Esophagus mucosa (tissue), 1 donor: ENCODE data around the gene SLC16A13. TPM values are rescaled to one million over a fixed set of nuclear protein-coding genes. Genes with fewer than 3 reads are reported as not detected.
"Not testable (repeated sequence)": the region's sequence is repeated elsewhere in the genome, so short reads cannot be mapped to it uniquely, and the experiment has no call there.

Source experiments
- ATAC-seq: fragments of 200-7000 bp; cut with Tn5 transposase; one replicate; pipeline ENCODE4 v1.9.1; 2020
- total RNA-seq: library from RNA; stranded (reverse); gene quantifications from one replicate; pipeline ENCODE4 v1.2.4, GENCODE V29; 2023
- donor health status: DM: yes; HTN: yes; CAD: no.

SLC16A13 gene, protein sequence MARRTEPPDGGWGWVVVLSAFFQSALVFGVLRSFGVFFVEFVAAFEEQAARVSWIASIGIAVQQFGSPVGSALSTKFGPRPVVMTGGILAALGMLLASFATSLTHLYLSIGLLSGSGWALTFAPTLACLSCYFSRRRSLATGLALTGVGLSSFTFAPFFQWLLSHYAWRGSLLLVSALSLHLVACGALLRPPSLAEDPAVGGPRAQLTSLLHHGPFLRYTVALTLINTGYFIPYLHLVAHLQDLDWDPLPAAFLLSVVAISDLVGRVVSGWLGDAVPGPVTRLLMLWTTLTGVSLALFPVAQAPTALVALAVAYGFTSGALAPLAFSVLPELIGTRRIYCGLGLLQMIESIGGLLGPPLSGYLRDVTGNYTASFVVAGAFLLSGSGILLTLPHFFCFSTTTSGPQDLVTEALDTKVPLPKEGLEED
- total RNA-seq, result 11.8 TPM

DNA sequence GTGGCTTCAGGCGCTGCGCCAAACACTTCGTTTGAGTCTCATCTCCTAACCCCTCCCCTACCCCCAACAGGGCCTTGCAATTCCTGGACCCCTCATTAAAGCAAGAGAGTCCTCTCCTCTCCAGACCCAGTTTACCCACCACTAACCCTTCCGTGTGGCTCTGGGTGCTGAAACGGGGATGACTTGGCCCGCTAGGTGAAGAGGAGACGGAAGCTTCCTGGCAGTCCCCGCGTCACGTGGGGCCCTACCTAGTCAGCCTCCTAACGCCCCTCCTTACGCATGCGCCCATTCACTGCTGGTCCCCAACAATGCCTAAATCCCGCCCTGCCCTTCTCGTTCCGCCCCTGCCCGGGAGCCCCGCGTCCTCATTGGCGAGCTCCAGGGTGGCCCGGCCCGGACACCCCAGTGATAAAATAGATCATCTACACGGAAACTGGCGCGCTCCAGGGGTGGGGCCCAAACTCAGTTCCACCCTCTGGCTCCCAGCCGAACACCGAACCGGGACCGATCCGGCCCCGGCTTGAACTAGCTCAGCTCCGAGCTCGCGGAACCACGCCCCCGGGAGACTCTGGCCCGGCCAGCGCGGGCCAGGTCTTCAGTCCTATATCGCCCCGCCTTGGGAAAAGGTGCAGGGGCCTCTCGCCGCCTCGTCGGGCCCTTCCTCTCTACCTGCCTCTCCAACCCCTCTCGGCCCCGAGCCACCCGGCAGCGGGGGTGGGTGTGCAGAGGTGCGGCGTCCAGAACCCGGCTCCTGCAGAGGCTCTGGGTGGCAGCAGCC lies at the start of gene SLC16A13:
Gene SLC16A13, plus strand, starts transcription at position 425 of the 778 bp plus-strand sequence. CDS start 368 bp downstream, outside the sequence.
- ATAC-seq, result peak; percentile 96

DNA sequence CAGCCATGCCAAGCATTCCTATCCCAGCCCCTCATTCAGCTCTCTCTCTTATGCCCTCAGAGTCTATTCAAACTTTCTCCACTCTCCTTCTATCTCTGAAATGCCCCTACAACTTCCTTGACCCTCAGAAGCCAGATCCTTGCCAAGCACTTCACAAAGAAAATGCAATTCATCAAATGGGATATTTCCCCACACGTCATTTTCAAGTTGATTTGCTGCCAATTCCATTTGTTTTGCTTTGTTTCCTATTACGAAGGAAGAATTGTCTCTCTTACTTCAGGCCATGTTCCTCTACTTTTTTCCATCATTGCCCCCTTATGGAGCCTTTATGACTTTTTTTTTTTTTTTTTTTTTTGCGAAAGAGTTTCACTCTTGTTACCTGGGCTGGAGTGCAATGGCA lies 49.1 kb upstream of the SLC16A13 start:
- ATAC-seq, result no peak

DNA sequence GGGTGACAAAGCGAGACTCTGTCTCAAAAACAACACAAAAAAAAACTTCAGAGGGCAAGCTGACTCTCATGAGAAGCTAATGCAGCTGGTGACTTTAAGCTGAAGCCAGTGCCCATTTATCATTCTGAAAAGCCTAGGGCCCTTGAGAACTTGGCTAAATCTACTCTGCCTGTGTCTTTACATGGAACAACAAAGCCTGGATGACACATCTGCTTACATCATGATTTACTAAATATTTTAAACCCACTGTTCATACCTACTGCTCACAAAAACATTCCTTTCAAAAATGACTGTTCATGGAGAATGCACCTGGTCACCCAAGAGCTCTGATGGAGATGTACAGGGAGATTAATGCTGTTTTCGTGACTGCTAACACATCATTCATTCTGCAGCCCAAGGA lies 46.0 kb upstream of the SLC16A13 start:
- peak; percentile 78 for ATAC-seq

DNA sequence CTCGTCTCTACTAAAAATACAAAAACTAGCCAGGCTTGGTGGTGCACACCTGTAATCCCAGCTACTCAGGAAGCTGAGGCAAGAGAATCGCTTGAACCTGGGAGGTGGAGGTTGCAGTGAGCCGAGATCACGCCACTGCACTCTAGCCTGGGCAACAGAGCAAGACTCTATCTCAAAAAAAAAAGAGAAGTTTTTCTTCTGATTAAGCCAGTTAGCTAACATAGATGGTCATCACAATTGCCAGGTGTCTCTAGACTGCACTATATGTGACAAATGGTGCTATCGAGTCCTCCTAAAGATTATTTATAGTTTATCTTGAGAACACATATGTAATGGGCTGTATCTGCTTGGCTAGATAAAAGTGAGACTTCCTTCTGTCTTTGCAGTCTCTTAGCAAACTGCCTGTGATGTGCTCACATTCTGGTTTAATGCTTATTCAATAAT lies 42.2 kb upstream of the SLC16A13 start:
- ATAC-seq, result not testable (repeated sequence)

DNA sequence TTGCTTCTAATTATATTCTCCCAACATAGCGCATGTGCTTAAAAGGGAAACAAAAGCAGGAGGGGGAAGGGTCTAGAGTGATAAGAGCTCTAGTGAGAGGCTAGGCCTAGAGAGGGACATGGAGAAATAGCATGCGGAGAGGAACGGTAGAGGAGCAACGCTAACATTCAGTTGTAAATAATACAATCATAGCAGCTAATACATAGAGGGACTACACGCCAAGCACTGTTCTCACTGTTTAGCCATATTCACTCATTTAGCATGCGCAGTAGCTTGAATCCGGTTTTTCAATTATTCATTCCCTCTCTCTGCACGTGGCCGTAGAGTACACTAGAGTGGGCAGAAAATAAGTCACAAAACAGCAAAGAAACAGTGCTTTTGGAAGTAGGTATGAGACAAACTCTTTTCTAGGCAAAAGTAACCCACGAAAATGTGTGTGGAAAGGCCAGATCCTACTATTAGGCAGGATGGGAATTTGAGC lies 41.7 kb upstream of the SLC16A13 start:
- no peak for ATAC-seq

DNA sequence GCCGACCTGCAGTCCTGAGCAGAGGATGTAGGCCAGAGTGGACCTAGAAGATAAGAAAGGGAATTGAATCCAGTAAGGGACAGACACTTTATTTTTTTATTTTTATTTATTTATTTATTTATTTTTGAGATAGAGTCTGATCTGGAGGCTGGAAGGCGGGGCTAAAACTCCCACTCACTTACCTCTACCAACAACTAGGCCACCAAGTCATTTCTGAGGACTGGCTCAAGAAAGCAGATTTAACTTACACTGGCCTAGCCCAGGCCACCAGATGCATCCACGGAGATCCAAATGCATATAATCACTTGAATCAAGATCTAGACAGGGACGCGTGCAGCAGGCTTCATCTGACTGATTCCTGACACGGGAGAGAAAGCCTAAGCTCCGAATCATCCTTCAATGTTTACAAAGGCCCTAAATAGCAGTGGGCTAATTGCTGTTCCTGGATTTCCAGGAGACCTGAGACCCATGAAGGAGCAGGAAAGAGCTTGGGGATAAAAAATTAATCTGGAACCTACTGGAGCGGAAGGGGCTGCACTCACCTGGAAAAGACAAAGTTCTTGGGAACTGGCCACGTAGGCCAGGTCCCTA lies 41.1 kb upstream of the SLC16A13 start:
- ATAC-seq, result no peak

DNA sequence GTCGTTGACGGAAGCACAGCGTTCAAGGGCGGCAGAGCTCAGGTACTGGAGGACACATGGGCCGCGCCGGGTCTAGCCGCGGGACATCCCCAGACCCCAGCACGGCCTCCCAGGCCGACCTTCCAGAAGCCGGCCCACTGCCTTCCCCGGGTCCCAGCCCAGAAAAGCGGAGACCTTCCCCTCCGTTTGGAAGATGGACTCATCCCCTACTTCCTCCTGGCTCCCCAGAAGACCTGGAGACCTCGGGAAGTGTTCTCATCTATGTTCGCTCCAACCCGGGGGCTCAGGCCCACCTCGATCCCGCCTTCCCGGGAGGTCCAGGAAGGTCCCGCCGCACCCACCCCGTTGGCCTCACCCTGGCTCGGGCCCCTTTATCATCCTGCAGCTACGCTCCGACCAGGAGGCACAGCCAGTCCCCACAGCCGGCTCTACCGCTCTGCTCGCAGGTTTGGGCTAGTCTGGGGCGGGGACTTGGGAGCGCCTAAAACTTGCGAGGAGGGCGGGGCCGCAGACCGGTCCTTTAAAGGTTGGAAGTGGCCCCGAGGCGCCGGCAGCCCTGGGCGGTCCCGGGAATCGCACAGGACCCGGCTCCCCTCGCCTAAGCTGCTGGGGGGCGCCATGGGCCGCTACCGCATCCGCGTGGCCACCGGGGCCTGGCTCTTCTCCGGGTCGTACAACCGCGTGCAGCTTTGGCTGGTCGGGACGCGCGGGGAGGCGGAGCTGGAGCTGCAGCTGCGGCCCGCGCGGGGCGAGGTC lies 40.1 kb upstream of the SLC16A13 start, which contains the start of gene ALOX12:
Gene ALOX12, plus strand, starts transcription at position 550 of the 756 bp plus-strand sequence. Its CDS starts 69 bp downstream, at position 619.
- ATAC-seq, result peak; percentile 95

DNA sequence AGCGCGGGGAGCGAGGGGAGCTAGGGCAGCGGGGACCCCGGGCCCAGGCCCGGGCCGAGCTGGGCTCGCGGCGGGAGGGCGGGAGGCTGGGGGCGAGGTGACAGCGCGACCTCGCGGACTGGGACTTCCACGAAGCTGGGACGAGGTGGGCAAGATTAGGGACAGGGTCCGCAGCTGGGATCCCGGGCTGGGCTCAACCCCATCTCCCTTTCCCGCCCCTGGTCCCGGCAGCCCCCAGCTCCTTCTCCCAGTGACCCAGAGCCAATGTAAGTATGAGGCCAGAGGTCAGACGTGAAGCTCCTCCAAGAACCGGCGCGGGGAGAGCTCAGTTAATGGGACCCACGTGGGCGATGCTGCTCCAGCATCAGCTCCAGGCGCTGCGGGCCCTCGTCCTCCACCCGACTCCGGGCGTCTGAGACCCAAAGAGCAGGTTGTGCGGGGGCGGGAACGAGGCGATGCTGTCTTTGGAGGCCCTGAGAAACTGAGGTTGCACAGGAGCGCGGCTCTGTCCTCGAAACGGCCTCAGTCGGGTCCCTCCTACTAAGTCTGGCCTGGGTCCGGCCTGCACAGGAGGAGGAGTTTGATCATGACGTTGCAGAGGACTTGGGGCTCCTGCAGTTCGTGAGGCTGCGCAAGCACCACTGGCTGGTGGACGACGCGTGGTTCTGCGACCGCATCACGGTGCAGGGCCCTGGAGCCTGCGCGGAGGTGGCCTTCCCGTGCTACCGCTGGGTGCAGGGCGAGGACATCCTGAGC lies 39.4 kb upstream of the SLC16A13 start:
- ATAC-seq, result peak; percentile 3

DNA sequence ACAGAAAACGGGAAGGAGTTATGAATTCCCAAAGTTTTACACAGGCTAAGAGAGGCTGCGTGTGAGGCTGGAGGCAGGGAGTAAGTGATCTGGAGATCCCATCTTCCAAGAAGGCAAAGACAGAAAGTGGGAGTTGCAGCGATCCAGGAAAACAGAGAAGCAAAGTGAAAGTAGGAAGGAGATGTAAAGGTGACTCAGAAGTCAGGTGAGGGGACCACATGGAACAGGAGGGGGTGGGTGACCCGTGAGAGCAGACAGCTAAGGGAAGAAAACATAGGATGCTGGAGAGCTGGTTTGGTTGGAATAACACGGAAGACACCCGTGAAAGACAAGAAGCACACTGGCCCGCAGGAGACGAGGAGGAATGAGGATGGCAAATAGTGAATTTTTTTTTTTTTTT lies 38.6 kb upstream of the SLC16A13 start:
- no peak for ATAC-seq

DNA sequence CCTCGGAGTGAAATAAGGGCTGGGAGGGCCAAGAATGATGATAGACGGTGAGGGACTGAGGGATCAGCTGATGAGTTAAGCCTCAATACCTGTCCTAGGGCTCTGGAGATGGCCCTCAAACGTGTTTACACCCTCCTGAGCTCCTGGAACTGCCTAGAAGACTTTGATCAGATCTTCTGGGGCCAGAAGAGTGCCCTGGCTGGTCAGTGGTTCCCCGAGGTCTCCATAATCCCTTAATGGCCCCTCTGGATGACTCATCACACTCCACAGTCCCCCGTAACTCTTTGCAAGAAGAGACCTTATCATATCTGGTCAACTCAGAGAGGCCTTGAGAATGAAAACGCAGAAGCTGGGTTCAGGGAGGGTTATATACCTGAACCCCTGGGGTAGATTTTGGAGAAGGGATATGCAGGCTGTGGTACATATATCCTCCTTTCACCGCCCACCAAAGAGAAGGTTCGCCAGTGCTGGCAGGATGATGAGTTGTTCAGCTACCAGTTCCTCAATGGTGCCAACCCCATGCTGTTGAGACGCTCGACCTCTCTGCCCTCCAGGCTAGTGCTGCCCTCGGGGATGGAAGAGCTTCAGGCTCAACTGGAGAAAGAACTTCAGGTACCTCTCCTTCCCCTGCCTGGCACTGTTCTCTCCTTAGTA lies 36.8 kb upstream of the SLC16A13 start:
- no peak for ATAC-seq

DNA sequence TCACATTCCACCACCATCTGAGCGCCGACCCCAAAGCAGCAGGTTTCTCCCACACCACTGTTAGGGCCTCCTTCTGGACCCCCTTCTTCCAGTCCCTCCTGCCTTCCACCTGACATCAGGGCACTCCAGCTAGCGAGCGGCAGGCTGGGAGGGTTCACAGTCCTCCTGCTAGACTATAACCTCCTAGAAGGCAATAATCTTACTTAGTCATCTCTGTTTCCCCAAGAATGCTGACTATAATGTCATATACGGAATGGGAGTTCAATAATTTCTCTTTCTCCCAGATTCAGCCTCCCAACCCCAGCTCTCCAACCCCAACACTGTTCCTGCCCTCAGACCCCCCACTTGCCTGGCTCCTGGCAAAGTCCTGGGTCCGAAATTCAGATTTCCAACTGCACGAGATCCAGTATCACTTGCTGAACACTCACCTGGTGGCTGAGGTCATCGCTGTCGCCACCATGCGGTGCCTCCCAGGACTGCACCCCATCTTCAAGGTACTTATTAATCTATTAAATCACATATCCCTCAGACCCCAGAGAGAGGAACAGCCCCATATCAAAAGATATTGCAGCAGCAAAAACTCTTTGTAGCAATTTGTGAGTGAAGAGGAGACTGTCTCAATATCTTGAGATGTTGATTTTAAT lies 34.4 kb upstream of the SLC16A13 start:
- peak; percentile 29 for ATAC-seq

DNA sequence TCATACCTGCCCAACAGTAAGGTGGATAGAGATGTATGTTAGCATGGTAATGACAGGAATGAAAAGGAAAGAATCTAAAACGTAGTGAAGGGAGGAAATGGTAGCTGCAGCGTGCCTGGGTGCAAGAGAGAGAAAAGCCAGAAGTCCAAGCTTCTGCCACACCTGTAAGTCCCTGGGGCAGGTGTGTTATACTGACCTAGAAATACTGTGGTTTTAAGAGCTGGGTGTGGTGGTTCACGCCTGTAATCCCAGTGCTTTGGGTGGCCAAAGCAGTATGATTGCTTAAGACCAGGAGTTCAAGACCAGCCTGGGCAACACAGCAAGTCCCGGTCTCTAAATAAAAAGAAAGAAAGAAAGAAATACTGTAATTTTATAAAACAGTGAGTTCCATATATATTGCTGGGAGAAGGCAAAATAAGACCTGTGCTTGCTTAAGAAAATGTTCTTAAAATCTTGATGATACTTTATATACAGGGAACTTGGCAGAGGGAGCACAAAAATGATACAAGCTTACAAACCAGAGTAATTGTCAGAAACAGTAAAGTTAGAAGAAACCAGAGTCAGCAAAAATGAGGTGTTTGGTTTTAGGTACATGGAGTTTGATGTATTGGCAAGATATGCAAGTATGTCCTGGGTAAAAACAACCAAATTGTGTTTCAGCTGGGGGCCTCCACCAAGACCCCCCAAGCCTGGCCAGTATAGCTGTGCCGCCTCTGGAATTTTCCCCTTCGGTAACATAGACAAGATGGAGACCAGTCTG lies 33.3 kb upstream of the SLC16A13 start:
- peak; percentile 12 for ATAC-seq

DNA sequence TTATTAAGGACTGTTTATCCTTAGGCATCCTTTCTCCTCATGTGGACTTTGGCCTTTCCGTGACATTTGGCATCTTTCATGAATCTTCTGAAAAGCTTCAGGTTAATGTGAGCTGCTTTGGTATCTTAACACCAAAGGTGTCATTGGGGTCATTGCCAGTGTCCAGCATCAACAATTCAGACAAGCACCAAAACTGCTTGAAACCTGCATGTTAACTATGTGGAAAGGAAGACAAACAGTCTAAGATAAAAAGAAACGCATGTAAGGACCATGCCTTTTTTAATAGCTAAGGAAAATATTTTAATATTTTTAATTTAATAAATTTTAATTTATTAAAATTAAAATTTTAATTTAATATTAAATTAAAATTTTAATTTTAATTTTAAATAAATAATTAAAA lies 32.1 kb upstream of the SLC16A13 start:
- no peak for ATAC-seq

DNA sequence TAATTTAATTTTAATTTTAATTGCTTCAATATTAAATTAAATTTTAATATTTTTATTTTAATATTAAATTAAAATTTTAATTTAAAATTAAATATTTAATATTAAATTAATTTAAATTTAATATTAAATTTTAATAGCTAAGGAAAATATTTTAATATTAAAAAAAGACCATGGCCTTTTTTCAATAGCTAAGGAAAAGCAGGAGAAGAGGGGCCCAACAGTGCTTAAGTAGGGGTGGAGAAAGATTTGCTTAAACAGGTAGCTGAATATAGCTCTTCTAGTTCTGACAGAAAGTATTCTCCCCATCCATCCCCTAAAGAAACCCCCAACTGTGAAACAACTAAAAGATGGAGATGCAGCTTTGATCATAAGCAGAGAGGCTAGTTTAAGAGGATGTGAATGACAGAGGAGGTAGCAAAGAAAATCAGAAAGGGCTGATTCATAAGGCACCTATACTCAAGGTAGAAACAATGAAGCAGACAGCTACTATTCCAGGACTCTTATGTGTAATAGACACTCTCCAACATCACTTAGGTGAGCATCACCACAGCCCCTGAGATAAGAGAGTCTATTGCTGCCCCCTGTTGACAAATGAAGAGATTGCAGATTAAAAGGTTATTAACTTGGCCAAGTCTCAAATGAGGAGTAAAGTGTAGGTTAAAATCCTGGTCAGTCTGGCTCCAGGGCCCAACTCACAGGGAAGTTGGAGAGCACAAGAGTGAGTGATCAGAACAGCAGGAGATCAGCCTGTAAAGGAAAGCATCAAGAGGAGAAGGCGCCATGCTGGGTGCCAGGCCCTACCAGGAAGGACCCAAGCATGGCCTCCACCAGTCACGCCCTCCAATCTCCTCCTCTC lies 31.2 kb upstream of the SLC16A13 start:
- ATAC-seq, result peak; percentile 74

DNA sequence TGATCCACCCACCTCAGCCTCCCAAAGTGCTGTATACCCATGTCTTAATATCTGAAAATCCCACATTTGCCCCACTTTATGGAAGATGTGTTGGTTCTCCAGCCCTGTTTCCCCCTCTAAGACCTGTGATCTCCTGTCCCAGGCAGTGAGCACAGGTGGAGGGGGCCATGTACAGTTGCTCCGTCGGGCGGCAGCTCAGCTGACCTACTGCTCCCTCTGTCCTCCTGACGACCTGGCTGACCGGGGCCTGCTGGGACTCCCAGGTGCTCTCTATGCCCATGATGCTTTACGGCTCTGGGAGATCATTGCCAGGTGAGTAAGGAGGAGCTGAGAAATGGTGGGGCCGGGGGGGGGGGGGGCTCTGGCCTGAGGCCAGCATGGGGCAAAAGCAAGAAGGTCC lies 30.1 kb upstream of the SLC16A13 start:
- ATAC-seq, result no peak

DNA sequence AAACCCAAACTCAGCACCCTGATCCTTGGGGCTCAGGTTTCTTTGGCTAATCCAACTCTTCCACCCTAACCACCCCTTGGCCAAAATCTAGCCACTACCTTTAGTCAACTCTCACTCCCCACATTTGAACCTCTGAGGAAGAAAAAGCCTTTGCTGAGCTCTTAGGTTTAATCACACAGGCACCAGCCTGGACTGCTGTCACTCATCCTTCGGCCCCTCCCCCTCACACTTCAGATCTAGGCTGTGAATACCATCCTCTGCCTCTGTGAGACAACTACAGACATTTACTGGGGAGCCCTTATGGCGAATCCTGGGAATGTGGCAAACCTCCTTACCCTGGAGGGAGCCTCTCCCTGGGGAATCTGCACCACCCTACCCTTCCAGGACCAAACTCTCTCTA lies 28.7 kb upstream of the SLC16A13 start:
- ATAC-seq, result no peak

DNA sequence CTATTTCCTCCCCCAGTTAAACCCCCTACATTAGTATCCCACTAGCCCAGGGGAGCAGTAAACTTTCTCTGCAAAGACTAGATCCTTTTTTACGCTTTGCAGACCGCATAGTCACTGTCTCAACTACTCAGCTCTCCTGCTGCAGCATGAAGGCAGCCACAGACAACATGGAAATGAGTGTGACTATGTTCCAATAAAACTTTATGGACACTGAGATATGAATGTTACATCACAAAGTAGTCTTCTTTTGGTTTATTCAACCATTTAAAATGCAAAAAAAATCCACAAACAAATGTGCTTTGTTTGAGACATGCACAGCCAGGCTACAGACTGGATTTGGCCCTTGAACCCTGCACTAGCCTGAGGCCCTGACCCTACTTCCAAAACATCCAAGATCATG lies 25.3 kb upstream of the SLC16A13 start:
- no peak for ATAC-seq

DNA sequence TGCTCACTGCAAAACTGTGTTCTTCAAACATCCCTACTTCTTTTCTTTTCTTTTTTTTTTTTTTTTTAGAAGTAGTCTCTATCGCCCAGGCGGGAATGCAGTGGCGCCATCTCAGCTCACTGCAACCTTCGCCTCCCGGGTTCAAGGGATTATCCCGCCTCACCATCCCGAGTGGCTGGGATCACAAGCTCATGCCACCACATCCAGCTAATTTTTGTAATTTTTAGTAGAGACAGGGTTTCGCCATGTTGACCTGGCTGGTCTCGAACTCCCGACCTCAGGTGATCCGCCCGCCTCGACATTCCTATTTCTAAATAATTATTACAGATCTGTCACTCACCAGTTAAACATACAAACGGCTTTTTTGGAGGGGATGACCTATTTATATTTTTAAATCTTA lies 24.4 kb upstream of the SLC16A13 start:
- ATAC-seq, result no peak

DNA sequence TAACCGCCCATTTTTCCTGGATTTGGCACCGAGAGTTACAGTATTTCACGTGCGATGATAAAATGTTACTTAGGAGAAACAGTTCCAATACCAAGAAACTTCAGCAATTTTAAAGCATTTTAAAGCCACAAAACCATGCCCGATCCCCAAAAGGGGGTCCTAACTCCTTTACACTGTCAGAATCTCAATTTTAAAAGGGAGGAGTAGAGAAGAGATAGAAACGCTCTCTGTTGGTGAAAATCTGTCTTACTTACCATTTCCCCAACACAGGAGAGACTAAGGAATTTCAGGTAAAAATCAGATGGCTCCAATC lies 23.9 kb upstream of the SLC16A13 start:
- no peak for ATAC-seq
